Chondrocyte (in vitro differentiated cells): Measurements from ENCODE around the gene IL34. TPM values are rescaled to one million over a fixed set of nuclear protein-coding genes. Genes with fewer than 3 reads are reported as not detected.
A peak's percentile ranks its signal among the peaks of the same experiment; 100 is the strongest.
"Not testable (repeated sequence)": the region's sequence is repeated elsewhere in the genome, so short reads cannot be mapped to it uniquely, and the experiment has no call there.

Source experiments
- DNase-seq: peaks from one replicate; pipeline ENCODE4 v3.0.0; 2021; ENCODE audit warnings: mixed read lengths, low spot score
- H3K27ac Mint-ChIP-seq: one replicate; pipeline ENCODE4 v1.8.0; 2021; ENCODE audit warnings: mild to moderate bottlenecking, moderate library complexity, mixed read lengths; ENCODE audit not compliant: unreplicated experiment
- H3K27me3 Mint-ChIP-seq: 2 replicates; pipeline ENCODE4 v1.8.0; 2021; ENCODE audit warnings: low read depth, mixed read lengths
- H3K36me3 Mint-ChIP-seq: 2 replicates; pipeline ENCODE4 v1.8.0; 2021; ENCODE audit warnings: low read depth, mixed read lengths
- H3K4me1 Mint-ChIP-seq: 2 replicates; pipeline ENCODE4 v1.8.0; 2021; ENCODE audit warnings: low read depth, mild to moderate bottlenecking, mixed read lengths
- H3K4me3 Mint-ChIP-seq: one replicate; pipeline ENCODE4 v1.8.0; 2021; ENCODE audit warnings: mild to moderate bottlenecking, moderate library complexity, mixed read lengths; ENCODE audit not compliant: unreplicated experiment
- H3K9me3 Mint-ChIP-seq: 2 replicates; pipeline ENCODE4 v1.8.0; 2021; ENCODE audit warnings: low read depth, mixed read lengths
- total RNA-seq: library from RNA; stranded (reverse); gene quantifications from 3 replicates; pipeline ENCODE4 v1.2.1, GENCODE V29; 2021
- TF ChIP-seq, protein P1 (sequence below): fragments of 200-600 bp; sonication (generic); IDR thresholded peaks from 2 replicates; pipeline ENCODE4 v1.5.0; 2021; ENCODE audit warnings: antibody characterized with exemption, mild to moderate bottlenecking, moderate library complexity

The IL34 gene
- total RNA-seq, 1 donor from 2014 or later = 20.8 TPM

DNA sequence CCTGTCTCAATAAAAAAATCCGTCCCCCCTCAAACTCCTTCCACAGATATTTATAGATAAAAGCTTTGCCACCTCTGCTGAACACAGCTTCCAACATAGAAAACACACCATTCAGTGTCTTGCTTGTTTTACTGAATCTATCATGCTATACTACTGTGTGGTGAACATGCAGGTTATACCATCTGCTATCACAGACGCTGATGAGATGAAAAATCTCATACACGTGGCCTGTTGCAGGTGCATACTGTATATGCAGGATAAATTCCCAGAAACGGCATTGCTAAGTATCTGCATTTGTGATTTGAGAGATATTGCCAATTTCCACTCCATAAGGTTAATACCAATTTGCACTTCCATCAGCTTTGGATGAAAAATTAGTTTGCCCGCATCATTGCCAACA is 30.4 kb upstream of the IL34 start:
- peaks cover 14% of the 10 kb centered on the region for H3K4me1 Mint-ChIP-seq
- H3K27me3 Mint-ChIP-seq = peaks cover 8% of the 10 kb centered on the region
- H3K36me3 Mint-ChIP-seq = peaks cover 5% of the 10 kb centered on the region
- H3K9me3 Mint-ChIP-seq = no peaks in the 10 kb centered on the region
- TF ChIP-seq, protein P1, sequence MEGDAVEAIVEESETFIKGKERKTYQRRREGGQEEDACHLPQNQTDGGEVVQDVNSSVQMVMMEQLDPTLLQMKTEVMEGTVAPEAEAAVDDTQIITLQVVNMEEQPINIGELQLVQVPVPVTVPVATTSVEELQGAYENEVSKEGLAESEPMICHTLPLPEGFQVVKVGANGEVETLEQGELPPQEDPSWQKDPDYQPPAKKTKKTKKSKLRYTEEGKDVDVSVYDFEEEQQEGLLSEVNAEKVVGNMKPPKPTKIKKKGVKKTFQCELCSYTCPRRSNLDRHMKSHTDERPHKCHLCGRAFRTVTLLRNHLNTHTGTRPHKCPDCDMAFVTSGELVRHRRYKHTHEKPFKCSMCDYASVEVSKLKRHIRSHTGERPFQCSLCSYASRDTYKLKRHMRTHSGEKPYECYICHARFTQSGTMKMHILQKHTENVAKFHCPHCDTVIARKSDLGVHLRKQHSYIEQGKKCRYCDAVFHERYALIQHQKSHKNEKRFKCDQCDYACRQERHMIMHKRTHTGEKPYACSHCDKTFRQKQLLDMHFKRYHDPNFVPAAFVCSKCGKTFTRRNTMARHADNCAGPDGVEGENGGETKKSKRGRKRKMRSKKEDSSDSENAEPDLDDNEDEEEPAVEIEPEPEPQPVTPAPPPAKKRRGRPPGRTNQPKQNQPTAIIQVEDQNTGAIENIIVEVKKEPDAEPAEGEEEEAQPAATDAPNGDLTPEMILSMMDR = no peak
- no peak overlapping the region for H3K4me3 Mint-ChIP-seq
- H3K27ac Mint-ChIP-seq = no peak overlapping the region
- DNase-seq = no peak

DNA sequence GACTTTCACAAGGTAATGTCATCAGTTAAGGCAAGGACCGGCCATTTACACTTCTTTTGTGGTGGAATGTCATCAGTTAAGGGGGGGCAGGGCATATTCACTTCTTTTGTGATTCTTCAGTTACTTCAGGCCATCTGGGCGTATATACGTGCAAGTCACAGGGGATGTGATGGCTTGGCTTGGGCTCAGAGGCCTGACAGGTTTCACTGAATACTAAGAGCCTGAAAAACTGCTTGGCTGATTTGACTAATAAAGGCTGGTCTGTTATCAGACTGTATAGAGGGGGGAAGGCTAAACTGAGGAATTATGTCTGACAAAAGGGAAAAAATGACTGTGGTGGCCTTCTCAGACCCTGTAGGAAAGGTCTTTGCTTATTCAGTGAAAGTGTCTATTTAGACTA is 24.5 kb upstream of the IL34 start:
- DNase-seq, H3K4me3 Mint-ChIP-seq, H3K9me3 Mint-ChIP-seq, H3K36me3 Mint-ChIP-seq: not testable (repeated sequence)
- H3K4me1 Mint-ChIP-seq = peaks cover 32% of the 10 kb centered on the region
- peaks cover 11% of the 10 kb centered on the region for H3K27me3 Mint-ChIP-seq
- H3K27ac Mint-ChIP-seq = peak overlapping the region; percentile 22

DNA sequence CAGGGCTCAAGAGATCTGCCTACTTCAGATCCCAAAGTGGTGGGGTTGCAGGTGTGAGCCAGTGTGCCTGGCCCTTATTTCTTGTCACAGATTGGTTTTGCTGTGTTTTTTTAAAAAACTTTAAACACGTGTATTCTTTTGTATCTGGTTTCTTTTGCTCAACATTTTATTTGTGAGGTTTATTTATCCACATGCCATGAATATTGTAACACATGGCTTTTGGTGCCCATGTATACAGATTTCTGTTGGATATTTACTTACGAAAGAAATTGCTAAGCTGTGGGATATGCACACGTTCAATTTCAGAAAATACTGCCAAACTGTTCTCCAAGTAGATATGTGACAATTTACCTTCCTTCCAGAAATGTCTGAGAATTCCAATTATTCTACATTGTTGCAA is 18.7 kb upstream of the IL34 start:
- peaks cover 13% of the 10 kb centered on the region for H3K36me3 Mint-ChIP-seq
- no peak overlapping the region for H3K27ac Mint-ChIP-seq
- H3K4me3 Mint-ChIP-seq = no peak overlapping the region
- peaks cover 18% of the 10 kb centered on the region for H3K4me1 Mint-ChIP-seq
- peaks cover 2% of the 10 kb centered on the region for H3K27me3 Mint-ChIP-seq
- peaks cover 12% of the 10 kb centered on the region for H3K9me3 Mint-ChIP-seq
- TF ChIP-seq, protein P1 = no peak
- no peak for DNase-seq

DNA sequence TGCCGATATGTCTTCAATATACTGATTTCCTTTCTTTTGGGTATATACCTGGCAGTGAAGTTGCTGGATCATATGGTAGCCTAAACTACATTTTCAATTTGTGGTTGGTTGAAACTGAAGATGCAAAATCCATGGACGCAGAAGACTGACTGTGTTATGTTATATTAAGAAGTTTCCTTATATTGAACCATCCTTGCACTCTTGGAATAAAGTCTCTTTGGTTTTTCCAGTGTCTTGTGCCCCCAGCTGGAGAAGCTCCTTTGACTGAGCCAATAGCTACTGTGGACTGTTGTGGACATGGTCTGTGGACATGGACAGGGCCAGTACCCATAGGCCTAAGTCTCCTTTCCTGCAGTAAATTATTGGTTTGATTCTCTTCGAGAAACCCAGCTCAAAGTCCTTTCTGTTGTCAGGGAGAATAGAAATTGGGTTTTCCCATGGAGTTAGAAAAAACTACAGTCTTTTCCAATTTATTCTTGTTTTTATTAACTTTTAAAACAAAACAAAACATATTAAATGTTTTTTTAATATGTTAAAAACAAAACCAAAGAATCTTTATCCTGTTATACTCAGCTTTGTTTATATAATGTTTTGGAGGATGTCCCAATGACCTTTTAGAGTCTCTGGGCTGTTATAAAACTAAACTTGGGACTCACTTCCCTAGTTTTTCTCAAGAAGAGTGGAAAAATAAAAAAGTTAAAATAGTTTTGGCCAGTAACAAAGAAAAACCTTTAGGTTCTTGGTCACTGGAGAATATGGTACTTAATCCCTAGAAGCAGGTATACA is 15.2 kb upstream of the IL34 start:
- Mint-ChIP-seq H3K27ac (peak overlapping the region; percentile 42), H3K36me3 (peaks cover 11% of the 10 kb centered on the region), H3K4me1 (peaks cover 27% of the 10 kb centered on the region), H3K27me3 (no peaks in the 10 kb centered on the region), H3K9me3 (peaks cover 12% of the 10 kb centered on the region), H3K4me3 (no peak overlapping the region)
- TF ChIP-seq, protein P1 = peak; percentile 22
- DNase-seq = no peak

DNA sequence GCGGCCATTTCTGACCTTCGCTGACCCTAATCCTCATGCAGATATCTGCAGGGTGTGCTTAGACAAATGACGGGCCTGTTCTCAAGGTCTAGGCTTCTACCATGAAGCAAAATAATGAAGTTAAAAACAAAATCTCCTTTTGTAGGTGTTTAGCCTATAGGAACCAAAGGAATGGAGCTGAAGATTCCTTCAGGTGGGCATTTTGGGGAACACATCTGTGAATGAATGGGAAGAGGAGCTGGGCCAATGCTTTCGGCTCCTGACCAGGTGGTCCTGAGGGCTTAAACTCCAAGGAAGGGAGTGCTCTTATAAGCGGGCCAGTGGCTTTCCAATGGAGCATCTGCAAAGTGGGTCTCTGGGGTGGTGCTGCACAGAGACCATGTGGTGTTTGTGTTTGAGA is 14.1 kb upstream of the IL34 start:
- peaks cover 11% of the 10 kb centered on the region for H3K36me3 Mint-ChIP-seq
- no peaks in the 10 kb centered on the region for H3K27me3 Mint-ChIP-seq
- no peak overlapping the region for H3K4me3 Mint-ChIP-seq
- peak overlapping the region; percentile 45 for H3K27ac Mint-ChIP-seq
- TF ChIP-seq, protein P1 = no peak
- DNase-seq = no peak
- peaks cover 27% of the 10 kb centered on the region for H3K4me1 Mint-ChIP-seq
- peaks cover 12% of the 10 kb centered on the region for H3K9me3 Mint-ChIP-seq

DNA sequence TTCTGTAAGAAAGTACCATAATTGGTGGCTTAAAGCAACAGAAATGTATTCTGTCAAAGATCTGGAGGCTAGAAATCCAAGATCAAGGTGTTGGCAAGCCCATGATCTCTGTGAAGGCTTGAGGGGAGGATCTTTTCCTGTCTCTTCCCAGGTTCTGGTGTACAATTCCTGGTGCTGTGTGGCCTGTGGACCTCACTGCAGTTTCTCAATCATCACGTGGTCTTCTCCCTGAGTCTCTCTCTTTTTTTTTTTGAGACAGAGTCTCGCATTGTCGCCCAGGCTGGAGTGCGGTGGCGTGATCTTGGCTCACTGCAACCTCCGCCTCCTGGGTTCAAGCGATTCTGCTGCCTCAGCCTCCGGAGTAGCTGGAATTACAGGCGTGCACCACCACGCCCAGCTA is 12.7 kb upstream of the IL34 start:
- H3K4me3 Mint-ChIP-seq, H3K27me3 Mint-ChIP-seq, DNase-seq, H3K27ac Mint-ChIP-seq: not testable (repeated sequence)
- Mint-ChIP-seq H3K36me3 (peaks cover 11% of the 10 kb centered on the region), H3K4me1 (peaks cover 36% of the 10 kb centered on the region), H3K9me3 (peaks cover 12% of the 10 kb centered on the region)
